SK-N-SH treated with all-trans-retinoic acid at 6 μM for 48 hours (cell line): ENCODE data around the gene FSIP1.

ENCODE experiments used
- ARNTL ChIP-seq: fragments of 450-650 bp; formaldehyde crosslinking; IDR thresholded peaks from 2 replicates; pipeline ENCODE4 v1.5.0; 2020; ENCODE audit warnings: low read depth, mild to moderate bottlenecking, moderate library complexity, borderline replicate concordance
- GLIS3 ChIP-seq: fragments of 250-450 bp; sonication (Bioruptor Pico); IDR thresholded peaks from 2 replicates; pipeline ENCODE4 v1.5.0; 2020; ENCODE audit warnings: mild to moderate bottlenecking, moderate library complexity
- OSR1 ChIP-seq: fragments of 250-450 bp; sonication (Bioruptor Pico); IDR thresholded peaks from 2 replicates; pipeline ENCODE4 v1.8.0; 2022; ENCODE audit warnings: moderate library complexity, mild to moderate bottlenecking, inconsistent platforms
- PPARA ChIP-seq: fragments of 250-450 bp; sonication (Bioruptor Pico); IDR thresholded peaks from 2 replicates; pipeline ENCODE4 v1.5.0; 2020; ENCODE audit warnings: mild to moderate bottlenecking, borderline replicate concordance
- TOX ChIP-seq: fragments of 250-450 bp; sonication (Bioruptor Pico); IDR thresholded peaks from 2 replicates; pipeline ENCODE4 v1.8.0; 2021; ENCODE audit warnings: mild to moderate bottlenecking, moderate library complexity, borderline replicate concordance
- ZNF70 ChIP-seq: fragments of 450-650 bp; formaldehyde crosslinking; IDR thresholded peaks from 2 replicates; pipeline ENCODE4 v1.5.0; 2020; ENCODE audit warnings: mild to moderate bottlenecking, moderate library complexity
- ZNF8 ChIP-seq: fragments of 450-650 bp; formaldehyde crosslinking; IDR thresholded peaks from 2 replicates; pipeline ENCODE4 v1.5.0; 2020; ENCODE audit warnings: mild to moderate bottlenecking, moderate library complexity
- TF ChIP-seq, protein P1 (sequence below): fragments of 250-450 bp; sonication (Bioruptor Pico); IDR thresholded peaks from 2 replicates; pipeline ENCODE4 v1.5.0; 2020; ENCODE audit warnings: mild to moderate bottlenecking, moderate library complexity

DNA sequence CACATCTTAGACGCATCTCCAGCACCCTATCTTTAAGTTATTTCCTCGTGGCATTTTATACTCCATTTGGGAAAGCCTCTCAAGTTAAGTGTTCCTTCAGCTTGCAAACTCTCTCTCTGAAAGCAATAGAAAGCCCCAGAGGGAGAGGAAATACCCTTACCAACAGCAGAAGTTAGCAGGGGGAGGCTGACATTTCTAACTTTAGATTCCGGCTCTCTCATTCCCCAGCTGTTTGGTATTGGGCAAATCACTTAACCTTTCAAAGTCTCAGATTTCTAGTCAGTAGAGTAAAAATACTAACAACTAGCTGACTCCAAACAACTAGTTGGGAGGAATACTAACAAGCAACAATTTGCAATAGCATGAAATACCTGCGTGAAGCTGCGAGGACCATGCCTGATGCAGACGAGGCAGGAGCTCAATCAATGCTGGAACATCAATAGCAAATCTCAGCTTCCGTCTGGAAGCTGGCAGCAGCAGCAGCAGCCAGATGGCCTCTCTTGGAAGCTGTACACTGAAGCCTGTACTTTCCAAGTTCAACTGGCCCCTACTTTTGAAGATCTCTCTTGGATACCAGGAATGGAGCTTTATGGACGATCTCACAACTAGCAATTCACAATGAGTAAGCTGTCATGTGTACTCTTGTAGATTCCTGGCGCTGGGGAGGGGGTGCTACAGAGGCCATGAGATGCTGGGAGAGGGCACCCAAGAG is 153.9 kb downstream of the FSIP1 start:
- TF ChIP-seq OSR1 (CRISPR knock-in tag) (no peak), PPARA (no peak), GLIS3 (no peak), ZNF8 (CRISPR knock-in tag) (no peak), TOX (CRISPR knock-in tag) (no peak), ARNTL (CRISPR knock-in tag) (no peak), ZNF70 (no peak)
- TF ChIP-seq, protein P1, sequence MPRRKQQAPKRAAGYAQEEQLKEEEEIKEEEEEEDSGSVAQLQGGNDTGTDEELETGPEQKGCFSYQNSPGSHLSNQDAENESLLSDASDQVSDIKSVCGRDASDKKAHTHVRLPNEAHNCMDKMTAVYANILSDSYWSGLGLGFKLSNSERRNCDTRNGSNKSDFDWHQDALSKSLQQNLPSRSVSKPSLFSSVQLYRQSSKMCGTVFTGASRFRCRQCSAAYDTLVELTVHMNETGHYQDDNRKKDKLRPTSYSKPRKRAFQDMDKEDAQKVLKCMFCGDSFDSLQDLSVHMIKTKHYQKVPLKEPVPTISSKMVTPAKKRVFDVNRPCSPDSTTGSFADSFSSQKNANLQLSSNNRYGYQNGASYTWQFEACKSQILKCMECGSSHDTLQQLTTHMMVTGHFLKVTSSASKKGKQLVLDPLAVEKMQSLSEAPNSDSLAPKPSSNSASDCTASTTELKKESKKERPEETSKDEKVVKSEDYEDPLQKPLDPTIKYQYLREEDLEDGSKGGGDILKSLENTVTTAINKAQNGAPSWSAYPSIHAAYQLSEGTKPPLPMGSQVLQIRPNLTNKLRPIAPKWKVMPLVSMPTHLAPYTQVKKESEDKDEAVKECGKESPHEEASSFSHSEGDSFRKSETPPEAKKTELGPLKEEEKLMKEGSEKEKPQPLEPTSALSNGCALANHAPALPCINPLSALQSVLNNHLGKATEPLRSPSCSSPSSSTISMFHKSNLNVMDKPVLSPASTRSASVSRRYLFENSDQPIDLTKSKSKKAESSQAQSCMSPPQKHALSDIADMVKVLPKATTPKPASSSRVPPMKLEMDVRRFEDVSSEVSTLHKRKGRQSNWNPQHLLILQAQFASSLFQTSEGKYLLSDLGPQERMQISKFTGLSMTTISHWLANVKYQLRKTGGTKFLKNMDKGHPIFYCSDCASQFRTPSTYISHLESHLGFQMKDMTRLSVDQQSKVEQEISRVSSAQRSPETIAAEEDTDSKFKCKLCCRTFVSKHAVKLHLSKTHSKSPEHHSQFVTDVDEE (CRISPR knock-in tag), result no peak
